ENCODE results near the gene ACSS2. TPM values are rescaled to one million over a fixed set of nuclear protein-coding genes. Genes with fewer than 3 reads are reported as not detected.

ACSS2 gene
- total RNA-seq, 1 experiment from 2014 or later = 25.4 TPM

- peak; percentile 68 for ATAC-seq
- ChIA-PET CTCF (interaction anchor here (0.6 to 1.0 kb wide), 8 partner anchors 16 to 267 kb away, joined by 3 to 12 read pairs (median 4); partner anchors contain the start of genes GSS and MYH7B), POLR2A (interaction anchor here (0.5 kb wide), 1 partner anchor 31 kb away, joined by 13 read pairs; no protein-coding TSS in a partner anchor)
- peak; percentile 92 for DNase-seq (ENCODE audit: low read depth, low spot score)
- Histone ChIP-seq H3K27ac (ENCODE audit: low read length) (peak overlapping the region; percentile 35; the same call in 1 of the 2 replicates), H3K9me3 (ENCODE audit: control insufficient read depth, insufficient read depth, low read depth, low read length) (no peaks in the 10 kb centered on the region), H3K4me1 (ENCODE audit: control insufficient read depth, insufficient read depth, low read length) (peaks cover 12% of the 10 kb centered on the region), H3K27me3 (ENCODE audit: control insufficient read depth, insufficient read depth, low read length) (no peaks in the 10 kb centered on the region), H3K36me3 (ENCODE audit: control insufficient read depth, insufficient read depth, low read length) (no peaks in the 10 kb centered on the region), H3K4me3 (ENCODE audit: low read depth in 2 of 2, low read length in 2 of 2) (no peak overlapping the region)
- in situ Hi-C loops (cut with HindIII; ENCODE audit: low pct_unique_long_range_greater_than_20kb, low sequenced_read_pairs) = no loop called here
- no TSS peak for BruUV-seq (replicated peaks)
- TF ChIP-seq SIN3A (IDR thresholded peaks at IDR 0.05; ENCODE audit: borderline replicate concordance, insufficient read depth, low read depth, low read length) = no peak
- TF ChIP-seq, protein P1, sequence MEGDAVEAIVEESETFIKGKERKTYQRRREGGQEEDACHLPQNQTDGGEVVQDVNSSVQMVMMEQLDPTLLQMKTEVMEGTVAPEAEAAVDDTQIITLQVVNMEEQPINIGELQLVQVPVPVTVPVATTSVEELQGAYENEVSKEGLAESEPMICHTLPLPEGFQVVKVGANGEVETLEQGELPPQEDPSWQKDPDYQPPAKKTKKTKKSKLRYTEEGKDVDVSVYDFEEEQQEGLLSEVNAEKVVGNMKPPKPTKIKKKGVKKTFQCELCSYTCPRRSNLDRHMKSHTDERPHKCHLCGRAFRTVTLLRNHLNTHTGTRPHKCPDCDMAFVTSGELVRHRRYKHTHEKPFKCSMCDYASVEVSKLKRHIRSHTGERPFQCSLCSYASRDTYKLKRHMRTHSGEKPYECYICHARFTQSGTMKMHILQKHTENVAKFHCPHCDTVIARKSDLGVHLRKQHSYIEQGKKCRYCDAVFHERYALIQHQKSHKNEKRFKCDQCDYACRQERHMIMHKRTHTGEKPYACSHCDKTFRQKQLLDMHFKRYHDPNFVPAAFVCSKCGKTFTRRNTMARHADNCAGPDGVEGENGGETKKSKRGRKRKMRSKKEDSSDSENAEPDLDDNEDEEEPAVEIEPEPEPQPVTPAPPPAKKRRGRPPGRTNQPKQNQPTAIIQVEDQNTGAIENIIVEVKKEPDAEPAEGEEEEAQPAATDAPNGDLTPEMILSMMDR (IDR thresholded peaks at IDR 0.05) = peak; percentile 92
- intact Hi-C loops (cut with micrococcal nuclease; ENCODE audit: unreplicated experiment) = loop anchor here (2.0 to 10.0 kb wide), 2 partner anchors 87 to 221 kb away; partner anchors contain the start of gene TRPC4AP
These were observed 2.2 kb upstream of the ACSS2 start for GRCh38 chr20:34874094-34874654.

DNA sequence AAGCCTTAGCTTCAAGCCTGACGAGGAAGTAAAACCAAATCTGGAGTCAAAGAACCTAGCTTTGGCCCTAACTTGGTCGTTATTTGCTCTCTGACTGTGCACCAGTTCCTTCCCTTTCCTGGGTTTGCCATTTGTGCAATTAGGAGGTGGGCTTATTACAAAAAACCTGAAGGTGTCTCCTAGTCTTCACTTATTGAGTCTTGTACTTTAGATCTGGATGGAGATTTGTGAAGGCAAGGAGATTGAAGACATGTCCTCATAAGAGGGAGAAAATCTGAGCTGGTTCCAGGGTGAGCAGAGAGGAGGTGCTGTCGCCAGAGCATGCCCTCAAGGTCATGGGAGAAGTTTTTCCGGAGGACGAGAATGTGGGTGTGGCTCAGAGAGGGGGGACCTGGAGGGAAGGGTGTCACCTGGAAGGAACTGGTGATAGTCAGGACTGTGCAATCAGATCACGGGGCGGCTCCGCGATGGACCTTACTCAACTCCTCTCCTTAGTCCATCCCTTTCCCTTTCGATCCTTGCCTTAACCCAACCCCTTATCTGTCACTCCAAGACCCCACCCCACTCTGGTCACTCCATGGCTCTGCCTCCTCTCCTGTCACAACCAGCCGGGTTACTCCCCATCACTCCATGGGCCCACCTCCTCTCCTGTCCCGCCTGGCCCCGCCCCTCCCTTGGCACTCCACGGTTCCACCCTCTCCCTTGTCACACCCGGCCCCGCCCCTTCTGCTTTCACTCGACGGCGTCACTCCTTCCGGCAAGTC, 588 bp upstream of the ACSS2 start:
- no TSS peak for BruUV-seq (replicated peaks)
- ATAC-seq (peak; percentile 90), DNase-seq (ENCODE audit: low read depth, low spot score) (peak; percentile 95)
- Histone ChIP-seq H3K27ac (ENCODE audit: low read length) (peak overlapping the region; percentile 67), H3K4me3 (ENCODE audit: low read depth in 2 of 2, low read length in 2 of 2) (peak overlapping the region; percentile 71 to 91), H3K9me3 (ENCODE audit: control insufficient read depth, insufficient read depth, low read depth, low read length) (no peaks in the 10 kb centered on the region), H3K36me3 (ENCODE audit: control insufficient read depth, insufficient read depth, low read length) (no peaks in the 10 kb centered on the region), H3K27me3 (ENCODE audit: control insufficient read depth, insufficient read depth, low read length) (no peaks in the 10 kb centered on the region), H3K4me1 (ENCODE audit: control insufficient read depth, insufficient read depth, low read length) (peaks cover 12% of the 10 kb centered on the region)
- in situ Hi-C loops (cut with HindIII; ENCODE audit: low pct_unique_long_range_greater_than_20kb, low sequenced_read_pairs) (no loop called here), intact Hi-C loops (cut with micrococcal nuclease; ENCODE audit: unreplicated experiment) (loop anchor here (2.0 to 10.0 kb wide), 2 partner anchors 85 to 219 kb away; partner anchors contain the start of gene TRPC4AP)
- POLR2A ChIA-PET = interaction anchor here (0.5 to 0.6 kb wide), 2 partner anchors 169 to 275 kb away, joined by 6 to 7 read pairs; no protein-coding TSS in a partner anchor
- CTCF ChIA-PET = interaction anchor here (0.5 to 0.6 kb wide), 4 partner anchors 145 to 287 kb away, joined by 4 to 16 read pairs (median 4); no protein-coding TSS in a partner anchor
- no peak for TF ChIP-seq SIN3A (IDR thresholded peaks at IDR 0.05; ENCODE audit: borderline replicate concordance, insufficient read depth, low read depth, low read length)
- no peak for TF ChIP-seq POLR2AphosphoS5 (IDR thresholded peaks at IDR 0.05; ENCODE audit: low read depth, low read length)
- TF ChIP-seq, protein P2, sequence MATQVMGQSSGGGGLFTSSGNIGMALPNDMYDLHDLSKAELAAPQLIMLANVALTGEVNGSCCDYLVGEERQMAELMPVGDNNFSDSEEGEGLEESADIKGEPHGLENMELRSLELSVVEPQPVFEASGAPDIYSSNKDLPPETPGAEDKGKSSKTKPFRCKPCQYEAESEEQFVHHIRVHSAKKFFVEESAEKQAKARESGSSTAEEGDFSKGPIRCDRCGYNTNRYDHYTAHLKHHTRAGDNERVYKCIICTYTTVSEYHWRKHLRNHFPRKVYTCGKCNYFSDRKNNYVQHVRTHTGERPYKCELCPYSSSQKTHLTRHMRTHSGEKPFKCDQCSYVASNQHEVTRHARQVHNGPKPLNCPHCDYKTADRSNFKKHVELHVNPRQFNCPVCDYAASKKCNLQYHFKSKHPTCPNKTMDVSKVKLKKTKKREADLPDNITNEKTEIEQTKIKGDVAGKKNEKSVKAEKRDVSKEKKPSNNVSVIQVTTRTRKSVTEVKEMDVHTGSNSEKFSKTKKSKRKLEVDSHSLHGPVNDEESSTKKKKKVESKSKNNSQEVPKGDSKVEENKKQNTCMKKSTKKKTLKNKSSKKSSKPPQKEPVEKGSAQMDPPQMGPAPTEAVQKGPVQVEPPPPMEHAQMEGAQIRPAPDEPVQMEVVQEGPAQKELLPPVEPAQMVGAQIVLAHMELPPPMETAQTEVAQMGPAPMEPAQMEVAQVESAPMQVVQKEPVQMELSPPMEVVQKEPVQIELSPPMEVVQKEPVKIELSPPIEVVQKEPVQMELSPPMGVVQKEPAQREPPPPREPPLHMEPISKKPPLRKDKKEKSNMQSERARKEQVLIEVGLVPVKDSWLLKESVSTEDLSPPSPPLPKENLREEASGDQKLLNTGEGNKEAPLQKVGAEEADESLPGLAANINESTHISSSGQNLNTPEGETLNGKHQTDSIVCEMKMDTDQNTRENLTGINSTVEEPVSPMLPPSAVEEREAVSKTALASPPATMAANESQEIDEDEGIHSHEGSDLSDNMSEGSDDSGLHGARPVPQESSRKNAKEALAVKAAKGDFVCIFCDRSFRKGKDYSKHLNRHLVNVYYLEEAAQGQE (IDR thresholded peaks at IDR 0.05; ENCODE audit: insufficient read depth in 1 of 2, low read depth in 2 of 2, low read length in 1 of 2) = no peak
- TF ChIP-seq TCF7L2 (IDR thresholded peaks at IDR 0.05; ENCODE audit: low read depth, low read length) = no peak
- TF ChIP-seq, protein P1 (IDR thresholded peaks at IDR 0.05) = no peak
